HCT116 (cell line): Measurements from ENCODE around the gene MCTP2. TPM values are rescaled to one million over a fixed set of nuclear protein-coding genes. Genes with fewer than 3 reads are reported as not detected.

Experiments used
- ATAC-seq: fragments of 200-7000 bp; cut with Tn5 transposase; 2 replicates; pipeline ENCODE4 v1.9.1; 2020; ENCODE audit warnings: mild to moderate bottlenecking, moderate library complexity
- BruUV-seq: library from RNA; stranded (reverse); fragments of 400-500 nt; replicated peaks from 2 replicates; lab custom pipeline; 2021; lab: Mats Ljungman, UMichigan
- CTCF ChIA-PET: fragments of 300-600 bp; sonication (Branson Sonifier 250); formaldehyde crosslinking; loops from one replicate; lab custom pipeline; 2021; ENCODE audit warnings: antibody characterized with exemption; lab: Charles Lee
- POLR2A ChIA-PET: fragments of 300-600, 350-600 bp; sonication (Branson Sonifier 250); formaldehyde crosslinking; loops from one replicate; lab custom pipeline; 2021; ENCODE audit warnings: antibody characterized with exemption; lab: Charles Lee
- RAD21 ChIA-PET, 2 experiments: fragments of 300-600 bp; sonication (Branson Sonifier 250); formaldehyde crosslinking; loops; one replicate each; lab custom pipeline; 2023; ENCODE audit warnings: low total read pairs in 2 of 2; ENCODE audit not compliant: uncharacterized antibody in 2 of 2, unreplicated experiment in 2 of 2, low non-redundant PET in 1 of 2; lab: Charles Lee
- DNase-seq: peaks from one replicate; pipeline ENCODE4 v3.0.0-alpha.2; 2010; ENCODE audit warnings: low read depth, low spot score
- H2AFZ ChIP-seq: fragments of 200-600 bp; shearing (Covaris generic), sonication (generic); 2 replicates; pipeline ENCODE4 v1.6.1; 2017; ENCODE audit warnings: low read depth, mixed run types, mixed read lengths, antibody characterized with exemption, low read length; ENCODE audit not compliant: poor library complexity, severe bottlenecking
- H3K27ac ChIP-seq: 2 replicates; pipeline ENCODE4 v1.5.1; 2012; ENCODE audit warnings: low read depth, low read length
- H3K27me3 ChIP-seq: fragments of 200-600 bp; sonication (generic); 2 replicates; pipeline ENCODE4 v1.6.1; 2016; ENCODE audit warnings: mixed run types, low read length, mixed read lengths; ENCODE audit not compliant: insufficient read depth
- H3K36me3 ChIP-seq, 2 experiments: fragments of 200-500 bp in 1 of 2; fragments of 200-600 bp in 1 of 2; sonication (Bioruptor generic) in 1 of 2; sonication (generic) in 1 of 2; 2 replicates each; pipeline versions ENCODE4 v1.5.1 to v1.6.1; 2014 to 2016; ENCODE audit warnings: low read length in 2 of 2, inconsistent platforms in 1 of 2, mixed read lengths in 1 of 2, mixed run types in 1 of 2; ENCODE audit not compliant: insufficient read depth in 2 of 2, control insufficient read depth in 1 of 2
- H3K4me1 ChIP-seq, 2 experiments: fragments of 200-600 bp in 1 of 2; sonication (generic) in 1 of 2; 2 replicates each; pipeline versions ENCODE4 v1.5.1 to v1.6.1; 2012 to 2017; ENCODE audit warnings: low read length in 2 of 2, inconsistent platforms in 1 of 2, mild to moderate bottlenecking in 1 of 2, mixed read lengths in 1 of 2, mixed run types in 1 of 2, moderate library complexity in 1 of 2; ENCODE audit not compliant: insufficient read depth in 2 of 2, control insufficient read depth in 1 of 2
- H3K4me2 ChIP-seq: fragments of 200-600 bp; sonication (generic); 2 replicates; pipeline ENCODE4 v1.6.1; 2017; ENCODE audit warnings: mixed run types, low read length, mixed read lengths
- H3K4me3 ChIP-seq, 2 experiments: fragments of 200-600 bp in 1 of 2; sonication (generic) in 1 of 2; replicated peaks in 1 of 2; 2 replicates each; pipeline ENCODE4 v1.5.1; 2011 to 2016; ENCODE audit warnings: low read length in 2 of 2, control low read depth in 1 of 2, low read depth in 1 of 2, mild to moderate bottlenecking in 1 of 2, mixed read lengths in 1 of 2, mixed run types in 1 of 2
- H3K79me2 ChIP-seq: fragments of 200-600 bp; sonication (generic); 2 replicates; pipeline ENCODE4 v1.6.1; 2017; ENCODE audit warnings: mild to moderate bottlenecking, mixed run types, low read length, moderate library complexity, mixed read lengths; ENCODE audit not compliant: insufficient read depth
- H3K9ac ChIP-seq: fragments of 200-600 bp; sonication (generic); 2 replicates; pipeline ENCODE4 v1.6.1; 2016; ENCODE audit warnings: low read length, mixed read lengths
- H3K9me2 ChIP-seq: fragments of 200-600 bp; sonication (generic), shearing (Covaris generic); 2 replicates; pipeline ENCODE4 v1.6.1; 2017; ENCODE audit warnings: mixed run types, mild to moderate bottlenecking, moderate library complexity; ENCODE audit not compliant: insufficient read depth
- H3K9me3 ChIP-seq, 2 experiments: fragments of 200-500 bp in 1 of 2; fragments of 200-600 bp in 1 of 2; sonication (Bioruptor generic) in 1 of 2; sonication (generic) in 1 of 2; 2 replicates each; pipeline ENCODE4 v1.6.1; 2014 to 2017; ENCODE audit warnings: low read length in 2 of 2, mixed read lengths in 2 of 2, inconsistent platforms in 1 of 2, low read depth in 1 of 2, mild to moderate bottlenecking in 1 of 2, mixed run types in 1 of 2, moderate library complexity in 1 of 2; ENCODE audit not compliant: control insufficient read depth in 1 of 2, insufficient read depth in 1 of 2
- H4K20me1 ChIP-seq: fragments of 200-600 bp; sonication (generic), shearing (Covaris generic); 2 replicates; pipeline ENCODE4 v1.6.1; 2017; ENCODE audit warnings: mixed run types, mild to moderate bottlenecking, moderate library complexity; ENCODE audit not compliant: insufficient read depth
- CBX3 ChIP-seq: IDR thresholded peaks from 2 replicates; pipeline ENCODE4 v1.6.1; 2012; ENCODE audit warnings: low read depth
- CEBPB ChIP-seq: IDR thresholded peaks from 2 replicates; pipeline ENCODE4 v1.6.1; 2012; ENCODE audit warnings: low read depth
- ELF1 ChIP-seq: IDR thresholded peaks from 2 replicates; pipeline ENCODE4 v1.6.1; 2012; ENCODE audit warnings: low read depth, borderline replicate concordance
- FOSL1 ChIP-seq: IDR thresholded peaks from 2 replicates; pipeline ENCODE4 v1.6.1; 2012; ENCODE audit warnings: low read depth
- POLR2A ChIP-seq: IDR thresholded peaks from 2 replicates; pipeline ENCODE4 v1.7.0; 2011; ENCODE audit warnings: borderline replicate concordance; ENCODE audit not compliant: insufficient read depth, insufficient read length; ENCODE audit errors: extremely low read depth
- POLR2AphosphoS5 ChIP-seq: IDR thresholded peaks from 2 replicates; pipeline ENCODE4 v1.6.1; 2011; ENCODE audit warnings: mild to moderate bottlenecking, low read depth, low read length, moderate library complexity
- RAD21 ChIP-seq: IDR thresholded peaks from 2 replicates; pipeline ENCODE4 v1.6.1; 2012; ENCODE audit warnings: low read depth, mild to moderate bottlenecking
- SIN3A ChIP-seq: IDR thresholded peaks from 2 replicates; pipeline ENCODE4 v1.6.1; 2012; ENCODE audit warnings: low read depth
- SP1 ChIP-seq: IDR thresholded peaks from 2 replicates; pipeline ENCODE4 v1.6.1; 2012; ENCODE audit warnings: low read depth
- YY1 ChIP-seq: IDR thresholded peaks from 2 replicates; pipeline ENCODE4 v1.6.1; 2011; ENCODE audit warnings: low read length, low read depth, moderate library complexity, mild to moderate bottlenecking; ENCODE audit not compliant: insufficient replicate concordance; ENCODE audit errors: extremely low read depth
- ZBTB33 ChIP-seq: IDR thresholded peaks from 2 replicates; pipeline ENCODE4 v1.6.1; 2011; ENCODE audit warnings: mild to moderate bottlenecking, low read length, moderate library complexity; ENCODE audit not compliant: insufficient replicate concordance; ENCODE audit errors: extremely low read depth
- ZFX ChIP-seq: fragments of 450-650 bp; IDR thresholded peaks from 2 replicates; pipeline ENCODE4 v1.6.1; 2017
- ZNF274 ChIP-seq: fragments of 200-500 bp; sonication (Bioruptor generic); IDR thresholded peaks from 2 replicates; pipeline ENCODE4 v1.6.1; 2014; ENCODE audit warnings: mild to moderate bottlenecking, low read depth, low read length, inconsistent platforms
- intact Hi-C: fragments of 100-400 bp; cut with micrococcal nuclease; formaldehyde crosslinking; loops from 2 replicates; pipeline ENCODE4 v1.10.0; 2022
- total RNA-seq: library from RNA; stranded (reverse); gene quantifications from one replicate; pipeline ENCODE4 v1.2.1, GENCODE V29; 2021; ENCODE audit not compliant: unreplicated experiment

The MCTP2 gene
- total RNA-seq, 1 experiment from 2014 or later = 12.9 TPM

- H3K9me2 ChIP-seq = no peaks in the 10 kb centered on the region
- ChIA-PET RAD21 (no interaction called here), CTCF (interaction anchor here (1.4 kb wide), 1 partner anchor 17 kb away, joined by 3 read pairs; no protein-coding TSS in a partner anchor), POLR2A (no interaction called here)
- no peak overlapping the region for H3K9ac ChIP-seq
- intact Hi-C loops = no loop called here
- H2AFZ ChIP-seq = no peak overlapping the region
- no peak for DNase-seq
- ATAC-seq = no peak
- no peaks in the 10 kb centered on the region for H3K9me3 ChIP-seq
- H3K79me2 ChIP-seq = no peaks in the 10 kb centered on the region
- no peaks in the 10 kb centered on the region; the same call in 1 of the 2 replicates for H4K20me1 ChIP-seq
- H3K4me2 ChIP-seq = no peak overlapping the region
- no peak for TF ChIP-seq ZBTB33
- TF ChIP-seq POLR2A = no peak
- TF ChIP-seq CEBPB = no peak
- no peak for TF ChIP-seq SIN3A
- TF ChIP-seq POLR2AphosphoS5 = no peak
- TF ChIP-seq ZFX = no peak
- TF ChIP-seq YY1 = no peak
- no peak for TF ChIP-seq CBX3
- TF ChIP-seq ELF1 = no peak
- TF ChIP-seq ZNF274 = no peak
- TF ChIP-seq SP1 = no peak
- no peak for TF ChIP-seq FOSL1
- TF ChIP-seq RAD21 = no peak
- BruUV-seq = no TSS peak
- H3K27me3 ChIP-seq = no peaks in the 10 kb centered on the region
- no peak overlapping the region for H3K27ac ChIP-seq
- no peaks in the 10 kb centered on the region for H3K36me3 ChIP-seq
- H3K4me3 ChIP-seq = no peak overlapping the region
- H3K4me1 ChIP-seq = no peaks in the 10 kb centered on the region
Measured at GRCh38 chr15:94395640-94396039, 164.3 kb downstream of the MCTP2 start.
